ENCODE results near the gene FTO.

- no peak for TF ChIP-seq CTCF (IDR thresholded peaks at IDR 0.05)
- no peak for TF ChIP-seq POLR2A (IDR thresholded peaks at IDR 0.05)
- TF ChIP-seq EP300 (IDR thresholded peaks at IDR 0.05): no peak
Measured at GRCh38 chr16:53769787-53770186, 65.8 kb downstream of the FTO start.

Measured in tibial nerve (tissue), 4 donors.